WTC11 (cell line): ENCODE data around the gene ASTN2. TPM values are rescaled to one million over a fixed set of nuclear protein-coding genes. Genes with fewer than 3 reads are reported as not detected.

Experiments used
- ATAC-seq: fragments of 200-7000 bp; cut with Tn5 transposase; 2 replicates; pipeline ENCODE4 v1.10.0; 2021; ENCODE audit warnings: mild to moderate bottlenecking, moderate library complexity
- CTCF ChIA-PET: fragments of 300-600 bp; sonication (Branson Sonifier 250); formaldehyde crosslinking; loops from one replicate; lab custom pipeline; 2021; ENCODE audit warnings: antibody characterized with exemption; lab: Charles Lee
- POLR2A ChIA-PET: fragments of 350-600 bp; sonication (Branson Sonifier 250); formaldehyde crosslinking; loops from one replicate; lab custom pipeline; 2021; ENCODE audit warnings: antibody characterized with exemption; lab: Charles Lee
- DNase-seq: peaks from one replicate; pipeline ENCODE4 v3.0.0; 2021; ENCODE audit warnings: low spot score
- H3K27ac Mint-ChIP-seq: 2 replicates; pipeline ENCODE4 v1.8.0; 2021; ENCODE audit warnings: mixed read lengths
- H3K27me3 Mint-ChIP-seq: 2 replicates; pipeline ENCODE4 v1.8.0; 2021; ENCODE audit warnings: low read depth, mild to moderate bottlenecking, moderate library complexity, mixed read lengths
- H3K36me3 Mint-ChIP-seq: 2 replicates; pipeline ENCODE4 v1.8.0; 2021; ENCODE audit warnings: mixed read lengths
- H3K4me1 Mint-ChIP-seq: 2 replicates; pipeline ENCODE4 v1.8.0; 2022; ENCODE audit warnings: mixed read lengths
- H3K4me3 Mint-ChIP-seq: 2 replicates; pipeline ENCODE4 v1.8.0; 2021; ENCODE audit warnings: mild to moderate bottlenecking, moderate library complexity, mixed read lengths
- H3K9me3 Mint-ChIP-seq: 2 replicates; pipeline ENCODE4 v1.8.0; 2021; ENCODE audit warnings: mixed read lengths
- ARID4B ChIP-seq: sonication (generic); formaldehyde crosslinking; IDR thresholded peaks from 2 replicates; pipeline ENCODE4 v1.8.0; 2023; ENCODE audit warnings: missing genetic modification reagents, mild to moderate bottlenecking, borderline replicate concordance
- ATF1 ChIP-seq: sonication (generic); formaldehyde crosslinking; IDR thresholded peaks from 2 replicates; pipeline ENCODE4 v1.8.1; 2023; ENCODE audit warnings: mild to moderate bottlenecking, moderate library complexity, missing genetic modification reagents
- ATF2 ChIP-seq: sonication (generic); formaldehyde crosslinking; IDR thresholded peaks from 2 replicates; pipeline ENCODE4 v1.8.1; 2022; ENCODE audit warnings: low read depth, missing genetic modification reagents, borderline replicate concordance
- CREB1 ChIP-seq: sonication (generic); formaldehyde crosslinking; IDR thresholded peaks from 2 replicates; pipeline ENCODE4 v1.8.0; 2023; ENCODE audit warnings: mild to moderate bottlenecking, missing genetic modification reagents
- E2F1 ChIP-seq: sonication (generic); formaldehyde crosslinking; IDR thresholded peaks from 2 replicates; pipeline ENCODE4 v1.8.0; 2022; ENCODE audit warnings: mild to moderate bottlenecking, missing genetic modification reagents
- EMX1 ChIP-seq: fragments of 250-450 bp; sonication (Bioruptor Pico); IDR thresholded peaks from 2 replicates; pipeline ENCODE4 v1.8.0; 2021; ENCODE audit warnings: mild to moderate bottlenecking
- ESRRA ChIP-seq: sonication (generic); formaldehyde crosslinking; IDR thresholded peaks from 2 replicates; pipeline ENCODE4 v1.8.1; 2022; ENCODE audit warnings: mild to moderate bottlenecking, missing genetic modification reagents, borderline replicate concordance
- FOXK1 ChIP-seq: sonication (generic); formaldehyde crosslinking; IDR thresholded peaks from 2 replicates; pipeline ENCODE4 v1.8.0; 2022; ENCODE audit warnings: mild to moderate bottlenecking, moderate library complexity, missing genetic modification reagents
- GTF2I ChIP-seq: fragments of 250-450 bp; sonication (Bioruptor Pico); conservative IDR thresholded peaks from 2 replicates; pipeline ENCODE4 v1.4.0; 2021; ENCODE audit warnings: mild to moderate bottlenecking
- HMGXB4 ChIP-seq: sonication (generic); formaldehyde crosslinking; IDR thresholded peaks from 2 replicates; pipeline ENCODE4 v1.8.1; 2023; ENCODE audit warnings: mild to moderate bottlenecking, moderate library complexity, missing genetic modification reagents
- JAZF1 ChIP-seq: fragments of 250-450 bp; sonication (Bioruptor Pico); IDR thresholded peaks from 2 replicates; pipeline ENCODE4 v1.9.0; 2021; ENCODE audit warnings: moderate library complexity, mild to moderate bottlenecking, inconsistent platforms
- KAT7 ChIP-seq: sonication (generic); formaldehyde crosslinking; IDR thresholded peaks from 2 replicates; pipeline ENCODE4 v1.8.1; 2023; ENCODE audit warnings: missing genetic modification reagents, mild to moderate bottlenecking, borderline replicate concordance
- NFE2L1 ChIP-seq: sonication (generic); formaldehyde crosslinking; IDR thresholded peaks from 2 replicates; pipeline ENCODE4 v1.8.1; 2023; ENCODE audit warnings: missing genetic modification reagents
- NR2C2 ChIP-seq: sonication (generic); formaldehyde crosslinking; IDR thresholded peaks from 2 replicates; pipeline ENCODE4 v1.8.0; 2022; ENCODE audit warnings: mild to moderate bottlenecking, missing genetic modification reagents
- SMAD4 ChIP-seq: sonication (generic); formaldehyde crosslinking; IDR thresholded peaks from 2 replicates; pipeline ENCODE4 v1.8.0; 2022; ENCODE audit warnings: mild to moderate bottlenecking, missing genetic modification reagents
- SOX15 ChIP-seq: fragments of 250-450 bp; sonication (Bioruptor Pico); IDR thresholded peaks from 2 replicates; pipeline ENCODE4 v1.9.0; 2021; ENCODE audit warnings: mild to moderate bottlenecking
- SP1 ChIP-seq: sonication (generic); formaldehyde crosslinking; conservative IDR thresholded peaks from 2 replicates; pipeline ENCODE4 v1.8.1; 2022; ENCODE audit warnings: missing genetic modification reagents
- TEAD1 ChIP-seq: sonication (generic); formaldehyde crosslinking; IDR thresholded peaks from 2 replicates; pipeline ENCODE4 v1.8.0; 2022; ENCODE audit warnings: mild to moderate bottlenecking, missing genetic modification reagents
- TEAD4 ChIP-seq: sonication (generic); formaldehyde crosslinking; IDR thresholded peaks from 2 replicates; pipeline ENCODE4 v1.8.0; 2022; ENCODE audit warnings: mild to moderate bottlenecking, missing genetic modification reagents
- TP53 ChIP-seq: sonication (generic); formaldehyde crosslinking; IDR thresholded peaks from 2 replicates; pipeline ENCODE4 v1.8.1; 2023; ENCODE audit warnings: mild to moderate bottlenecking, missing genetic modification reagents
- USF2 ChIP-seq: sonication (generic); formaldehyde crosslinking; IDR thresholded peaks from 2 replicates; pipeline ENCODE4 v1.8.1; 2023; ENCODE audit warnings: mild to moderate bottlenecking, missing genetic modification reagents, moderate library complexity
- ZBTB43 ChIP-seq: sonication (generic); formaldehyde crosslinking; IDR thresholded peaks from 2 replicates; pipeline ENCODE4 v1.8.1; 2023; ENCODE audit warnings: mild to moderate bottlenecking, missing genetic modification reagents
- ZNF121 ChIP-seq: sonication (generic); formaldehyde crosslinking; IDR thresholded peaks from 2 replicates; pipeline ENCODE4 v1.8.0; 2023; ENCODE audit warnings: missing genetic modification reagents
- ZNF425 ChIP-seq: fragments of 250-450 bp; sonication (Bioruptor Pico); conservative IDR thresholded peaks from 2 replicates; pipeline ENCODE4 v1.9.0; 2021; ENCODE audit warnings: mild to moderate bottlenecking
- total RNA-seq: library from RNA; stranded (reverse); gene quantifications from 3 replicates; pipeline ENCODE4 v1.2.3, GENCODE V29; 2021

Gene ASTN2
- total RNA-seq, 1 experiment from 2014 or later = 16.2 TPM

GRCh38 chr9:116432051-116432450 is 982.8 kb downstream of the ASTN2 start:
- no peak for DNase-seq
- no peaks in the 10 kb centered on the region for H3K27me3 Mint-ChIP-seq
- ChIA-PET CTCF (no interaction called here), POLR2A (interaction anchor here (1.3 kb wide), 1 partner anchor 1021 kb away, joined by 4 read pairs; no protein-coding TSS in a partner anchor)
- H3K4me1 Mint-ChIP-seq = peaks cover 9% of the 10 kb centered on the region
- no peak overlapping the region for H3K4me3 Mint-ChIP-seq
- no peak for ATAC-seq
- H3K36me3 Mint-ChIP-seq = peaks cover 5% of the 10 kb centered on the region; the same call in 1 of the 2 replicates
- TF ChIP-seq ARID4B (CRISPR knock-in tag) (no peak), ATF1 (CRISPR knock-in tag) (no peak), NR2C2 (no peak), HMGXB4 (CRISPR knock-in tag) (no peak), FOXK1 (CRISPR knock-in tag) (no peak), TP53 (CRISPR knock-in tag) (no peak), ATF2 (CRISPR knock-in tag) (no peak), ZNF121 (no peak), TEAD4 (CRISPR knock-in tag) (no peak), KAT7 (CRISPR knock-in tag) (no peak), EMX1 (CRISPR knock-in tag) (no peak), ZBTB43 (no peak), GTF2I (CRISPR knock-in tag) (no peak)
- peaks cover 5% of the 10 kb centered on the region for H3K9me3 Mint-ChIP-seq
- H3K27ac Mint-ChIP-seq = no peak overlapping the region

GRCh38 chr9:116430849-116431248 is 984.0 kb downstream of the ASTN2 start:
- Mint-ChIP-seq H3K9me3 (no peaks in the 10 kb centered on the region), H3K27me3 (no peaks in the 10 kb centered on the region), H3K27ac (no peak overlapping the region; the same call in 1 of the 2 replicates), H3K4me3 (no peak overlapping the region), H3K4me1 (peaks cover 4% of the 10 kb centered on the region), H3K36me3 (peaks cover 1% of the 10 kb centered on the region; the same call in 1 of the 2 replicates)
- no peak for DNase-seq
- no peak for ATAC-seq
- CTCF ChIA-PET = no interaction called here
- POLR2A ChIA-PET = interaction anchor here (1.3 kb wide), 1 partner anchor 1020 kb away, joined by 4 read pairs; no protein-coding TSS in a partner anchor
- TF ChIP-seq TEAD4 (CRISPR knock-in tag) (no peak), E2F1 (CRISPR knock-in tag) (no peak), JAZF1 (no peak), TEAD1 (CRISPR knock-in tag) (no peak), ZNF425 (CRISPR knock-in tag) (no peak), CREB1 (CRISPR knock-in tag) (no peak), SP1 (CRISPR knock-in tag) (no peak), NFE2L1 (CRISPR knock-in tag) (no peak), SOX15 (CRISPR knock-in tag) (no peak), USF2 (CRISPR knock-in tag) (no peak), ESRRA (no peak), SMAD4 (CRISPR knock-in tag) (no peak)
